Ascending aorta (tissue), 2 donors: ENCODE data around the gene TP53TG5. TPM values are rescaled to one million over a fixed set of nuclear protein-coding genes. Genes with fewer than 3 reads are reported as not detected.

Source experiments
- DNase-seq, 2 donors: peaks; one replicate each; pipeline ENCODE4 v3.0.0-alpha.2; 2019; ENCODE audit warnings: low spot score in 2 of 2
- H3K27ac ChIP-seq, 2 donors: fragments of 200-600 bp; sonication (generic); one replicate each; pipeline ENCODE4 v1.5.1; 2016 to 2017; ENCODE audit warnings: mild to moderate bottlenecking in 1 of 2
- H3K27me3 ChIP-seq: fragments of 200-600 bp; sonication (generic); one replicate; pipeline ENCODE4 v1.5.1; 2017
- H3K36me3 ChIP-seq, 2 donors: fragments of 200-600 bp; sonication (generic); one replicate each; pipeline ENCODE4 v1.5.1; 2016
- H3K4me1 ChIP-seq, 2 donors: fragments of 200-600 bp; sonication (generic); one replicate each; pipeline ENCODE4 v1.5.1; 2016 to 2017; ENCODE audit warnings: mild to moderate bottlenecking in 1 of 2
- H3K4me3 ChIP-seq, 2 donors: fragments of 200-600 bp; sonication (generic); one replicate each; pipeline ENCODE4 v1.5.1; 2016 to 2017; ENCODE audit warnings: mild to moderate bottlenecking in 1 of 2
- H3K9me3 ChIP-seq, 2 donors: fragments of 200-600 bp; sonication (generic); one replicate each; pipeline ENCODE4 v1.5.1; 2016
- CTCF ChIP-seq, 3 experiments: fragments of 200-600 bp in 2 of 3; fragments of 450-650 bp in 1 of 3; sonication (generic) in 2 of 3; IDR thresholded peaks; one replicate each; pipeline ENCODE4 v1.5.1; 2016 to 2019; ENCODE audit warnings: antibody characterized with exemption in 3 of 3, mild to moderate bottlenecking in 1 of 3, moderate library complexity in 1 of 3
- intact Hi-C: fragments of 100-400 bp; cut with DNase I; formaldehyde crosslinking; loops from one replicate; pipeline ENCODE4 v1.15.1; 2023
- total RNA-seq: library from RNA; depleted of rRNA; stranded (reverse); fragments of >200 nt; gene quantifications from one replicate; pipeline ENCODE4 v1.1.0, GENCODE V29; 2016

TP53TG5 gene
- total RNA-seq, 1 donor from 2014 or later: not detected

DNA sequence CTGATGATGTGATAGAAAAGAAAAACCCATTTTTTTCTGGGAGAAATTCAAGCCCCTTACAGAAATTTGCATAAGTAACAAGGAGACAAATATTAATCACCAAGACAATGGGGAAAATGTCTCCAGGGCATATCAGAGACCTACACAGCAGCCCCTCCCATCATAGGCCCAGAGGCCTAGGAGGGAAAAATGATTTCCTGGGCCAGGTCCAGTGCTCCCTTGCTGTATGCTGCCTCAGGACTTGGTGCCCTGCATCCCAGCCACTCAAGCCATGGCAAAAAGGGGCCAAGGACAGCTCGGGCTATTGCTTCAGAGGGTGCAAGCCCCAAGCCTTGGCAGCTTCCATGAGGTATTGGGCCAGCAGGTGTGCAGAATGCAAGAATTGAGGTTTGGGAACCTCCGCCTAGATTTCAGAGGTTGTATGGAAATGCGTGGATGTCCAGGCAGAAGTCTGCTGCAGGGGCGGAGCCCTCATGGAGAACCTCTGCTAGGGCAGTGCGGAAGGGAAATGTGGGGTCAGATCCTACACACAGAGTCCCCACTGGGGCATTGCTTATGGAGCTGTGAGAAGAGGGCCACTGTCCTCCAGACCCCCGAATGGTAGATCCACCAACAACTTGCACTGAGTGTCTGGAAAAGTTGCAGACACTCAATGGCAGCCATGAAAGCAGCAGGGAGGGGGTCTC is 22.4 kb upstream of the TP53TG5 start:
- no peak for TF ChIP-seq CTCF (IDR thresholded peaks at IDR 0.05)
- no peak for DNase-seq
- H3K27ac ChIP-seq: no peak overlapping the region
- intact Hi-C loops: loop anchor here (10.0 kb wide), 2 partner anchors 436 to 574 kb away; partner anchors contain the start of genes STK4, TOMM34 and ZNF335
- no peak overlapping the region for H3K4me3 ChIP-seq
- no peaks in the 10 kb centered on the region for H3K4me1 ChIP-seq
- no peaks in the 10 kb centered on the region for H3K36me3 ChIP-seq
- no peaks in the 10 kb centered on the region for H3K9me3 ChIP-seq
- no peaks in the 10 kb centered on the region for H3K27me3 ChIP-seq

DNA sequence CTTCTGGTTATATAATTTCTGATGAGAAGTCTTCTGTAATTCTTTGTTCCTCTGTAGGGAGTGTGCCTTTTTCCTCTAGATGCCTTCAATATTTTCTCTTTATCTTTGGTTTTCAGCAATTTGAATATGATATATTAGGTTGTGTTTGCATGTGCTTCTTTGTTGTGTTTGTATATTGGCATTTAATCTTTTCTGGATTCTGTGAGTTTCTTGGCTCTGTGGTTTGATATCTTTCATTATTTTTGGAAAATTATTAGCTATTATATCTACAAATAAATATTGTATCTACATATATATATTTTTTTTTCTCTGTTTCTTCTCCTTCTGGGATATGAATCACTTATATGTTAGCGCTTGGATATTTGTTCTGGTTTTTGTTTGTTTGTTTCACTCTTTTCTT is 20.9 kb upstream of the TP53TG5 start:
- no peak for TF ChIP-seq CTCF (IDR thresholded peaks at IDR 0.05)
- DNase-seq: no peak
- Histone ChIP-seq H3K9me3 (no peaks in the 10 kb centered on the region), H3K27ac (no peak overlapping the region), H3K4me1 (no peaks in the 10 kb centered on the region), H3K36me3 (no peaks in the 10 kb centered on the region), H3K4me3 (no peak overlapping the region), H3K27me3 (no peaks in the 10 kb centered on the region)
- intact Hi-C loops: no loop called here

DNA sequence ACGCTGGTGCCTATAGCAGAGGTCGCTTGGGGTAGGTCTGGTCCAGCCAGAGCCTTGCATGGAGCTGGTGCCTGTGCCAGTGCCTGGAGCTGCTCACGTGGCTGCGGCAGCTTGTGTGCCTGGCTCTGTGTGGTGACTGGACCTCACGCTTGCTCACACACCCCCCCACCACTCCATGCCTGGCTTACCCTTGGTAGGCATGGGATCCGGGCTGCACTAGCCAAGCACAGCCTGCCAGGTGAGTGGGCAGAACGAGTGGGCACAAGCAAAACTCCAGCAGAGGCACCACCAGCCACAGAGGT is 16.9 kb upstream of the TP53TG5 start:
- no peak for TF ChIP-seq CTCF (IDR thresholded peaks at IDR 0.05)

DNA sequence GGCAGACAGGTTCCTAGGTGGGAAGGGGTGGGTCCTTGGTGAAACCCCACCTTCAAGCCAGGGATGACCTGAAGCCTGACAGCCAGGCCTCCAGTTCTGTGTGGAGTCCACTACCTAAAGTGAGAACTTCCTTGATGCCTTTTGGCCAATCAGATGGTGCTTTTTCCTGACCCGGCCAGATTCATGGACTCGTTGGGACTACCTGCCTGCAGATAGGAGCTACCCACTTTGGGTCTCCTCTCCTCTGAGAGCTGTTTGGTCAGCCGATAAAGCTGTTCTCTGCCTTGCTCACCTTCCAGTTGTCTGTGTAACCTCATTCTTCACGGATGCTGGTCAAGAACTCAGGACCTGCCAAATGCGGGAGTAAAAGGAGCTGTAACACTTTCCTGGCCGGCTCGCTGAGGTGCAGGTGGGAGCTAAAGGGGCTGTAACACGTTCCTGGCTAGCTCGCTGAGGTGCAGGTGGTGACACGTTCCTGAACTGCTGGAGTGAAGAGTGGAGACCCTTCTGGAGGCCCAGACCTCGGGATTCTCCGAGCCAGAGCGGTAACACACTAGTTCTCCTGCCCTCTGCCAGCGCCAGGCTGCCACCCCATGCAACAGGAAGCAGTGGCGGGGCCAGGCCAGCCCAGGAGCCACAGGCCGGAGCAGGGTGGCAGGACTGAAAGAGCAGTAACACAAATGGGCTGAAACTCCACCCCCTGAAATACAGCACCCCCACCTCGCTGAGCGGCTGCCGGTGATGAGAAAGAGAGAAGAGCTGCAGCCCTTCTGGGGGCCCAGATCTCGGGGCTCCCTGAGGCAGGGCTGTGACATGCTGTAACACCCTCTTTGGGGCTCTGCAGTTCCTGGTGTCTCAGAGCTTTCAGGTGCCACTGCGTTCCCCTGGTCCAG is 16.3 kb upstream of the TP53TG5 start:
- Histone ChIP-seq H3K4me1 (no peaks in the 10 kb centered on the region), H3K9me3 (no peaks in the 10 kb centered on the region), H3K27ac (no peak overlapping the region), H3K27me3 (no peaks in the 10 kb centered on the region), H3K36me3 (no peaks in the 10 kb centered on the region), H3K4me3 (no peak overlapping the region)
- intact Hi-C loops: no loop called here
- no peak for DNase-seq
- TF ChIP-seq CTCF (IDR thresholded peaks at IDR 0.05): no peak

More for the DNA sequence above, 16.9 kb upstream of the TP53TG5 start:
- H3K4me1 ChIP-seq: no peaks in the 10 kb centered on the region
- H3K9me3 ChIP-seq: no peaks in the 10 kb centered on the region
- no peak for DNase-seq
- no peak overlapping the region for H3K27ac ChIP-seq
- H3K4me3 ChIP-seq: no peak overlapping the region
- intact Hi-C loops: no loop called here
- H3K27me3 ChIP-seq: no peaks in the 10 kb centered on the region
- H3K36me3 ChIP-seq: no peaks in the 10 kb centered on the region

- no peak for TF ChIP-seq CTCF (IDR thresholded peaks at IDR 0.05)
- no peaks in the 10 kb centered on the region for H3K36me3 ChIP-seq
- no peak for DNase-seq
- H3K27ac ChIP-seq: no peak overlapping the region
- no peak overlapping the region for H3K4me3 ChIP-seq
- no peaks in the 10 kb centered on the region for H3K27me3 ChIP-seq
- H3K9me3 ChIP-seq: no peaks in the 10 kb centered on the region
- intact Hi-C loops: no loop called here
- no peaks in the 10 kb centered on the region for H3K4me1 ChIP-seq
These were observed 14.6 kb upstream of the TP53TG5 start for GRCh38 chr20:45392733-45393132.
